Fibroblast of mammary gland (primary cell): Measurements from ENCODE around the gene HBS1L.

Source experiments
- DNase-seq: peaks from one replicate; pipeline ENCODE4 v3.0.0-alpha.2; 2010; ENCODE audit warnings: low read depth
- H3K4me3 ChIP-seq: 2 replicates; pipeline ENCODE4 v1.5.1; 2011; ENCODE audit warnings: low read depth, mild to moderate bottlenecking, low read length, moderate library complexity; ENCODE audit not compliant: control insufficient read depth
- CTCF ChIP-seq: conservative IDR thresholded peaks from 2 replicates; pipeline ENCODE4 v1.5.1; 2011; ENCODE audit warnings: low read depth, low read length, inconsistent platforms; ENCODE audit not compliant: control insufficient read depth, insufficient read depth

The HBS1L gene

GRCh38 chr6:134984821-134985220, 69.8 kb downstream of the HBS1L start:
- TF ChIP-seq CTCF, result no peak
- DNase-seq, result peak; percentile 17
- no peak overlapping the region for H3K4me3 ChIP-seq

- no peak overlapping the region for H3K4me3 ChIP-seq
- DNase-seq, result no peak
- no peak for TF ChIP-seq CTCF
Measured at GRCh38 chr6:134983823-134984222, 70.8 kb downstream of the HBS1L start.

DNA sequence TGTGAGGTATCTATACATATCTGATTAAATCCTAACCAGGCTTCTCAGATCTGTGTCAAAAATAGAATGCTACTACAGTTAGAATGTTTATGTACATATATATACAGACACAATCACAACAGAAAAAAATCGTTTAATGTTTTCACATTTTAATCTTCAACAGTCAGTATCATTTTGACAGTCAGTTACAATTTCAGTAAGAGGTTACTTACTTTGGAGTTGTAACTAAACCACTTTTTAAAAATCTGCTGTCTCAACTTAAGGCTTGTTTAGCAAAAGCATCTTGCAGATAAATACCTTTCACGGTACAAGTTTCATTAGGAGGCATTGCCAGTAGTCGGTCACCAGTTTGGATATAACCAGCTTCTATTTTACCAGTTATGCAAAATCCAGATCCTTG, 72.5 kb downstream of the HBS1L start:
- TF ChIP-seq CTCF, result no peak
- DNase-seq, result no peak
- no peak overlapping the region for H3K4me3 ChIP-seq

DNA sequence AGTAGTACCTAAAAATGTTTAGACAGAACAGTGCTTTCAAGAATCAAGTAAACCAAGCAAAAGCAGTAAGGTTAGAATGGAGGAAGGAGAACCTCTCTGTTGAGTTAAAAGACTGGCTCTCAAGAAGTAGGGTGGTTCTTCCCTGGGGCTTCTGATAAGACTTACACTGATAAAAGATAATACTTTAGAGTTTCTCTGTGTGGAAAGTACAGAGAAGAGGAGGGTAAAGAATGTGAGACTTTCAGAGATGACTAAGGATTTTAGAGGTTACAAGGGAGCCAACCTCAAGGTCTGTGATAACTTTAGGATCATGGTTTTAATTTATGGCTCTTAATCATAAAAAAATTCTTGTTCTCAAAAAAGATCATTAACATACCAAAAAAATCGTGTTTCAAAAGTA, 73.8 kb downstream of the HBS1L start:
- H3K4me3 ChIP-seq, result no peak overlapping the region

GRCh38 chr6:134979142-134979541, 75.5 kb downstream of the HBS1L start:
- no peak for TF ChIP-seq CTCF
- DNase-seq, result no peak
- H3K4me3 ChIP-seq, result no peak overlapping the region

More for the DNA sequence above, 73.8 kb downstream of the HBS1L start:
- TF ChIP-seq CTCF, result no peak
- no peak for DNase-seq

GRCh38 chr6:134974370-134974769, 80.3 kb downstream of the HBS1L start:
- H3K4me3 ChIP-seq, result no peak overlapping the region
- no peak for TF ChIP-seq CTCF
- no peak for DNase-seq

- DNase-seq, result no peak
- TF ChIP-seq CTCF, result no peak
- no peak overlapping the region for H3K4me3 ChIP-seq
Measured at GRCh38 chr6:134967711-134968110, 86.9 kb downstream of the HBS1L start.
